DND-41 (cell line): Measurements from ENCODE around the gene EMC7.

Experiments used
- ATAC-seq: fragments of 200-7000 bp; cut with Tn5 transposase; 3 replicates; pipeline ENCODE4 v1.9.1; 2021; ENCODE audit warnings: low read depth; ENCODE audit not compliant: insufficient read depth
- DNase-seq: peaks from one replicate; pipeline ENCODE4 v3.0.0-alpha.2; 2020
- H2AFZ ChIP-seq: 2 replicates; pipeline ENCODE4 v1.6.0; 2012; ENCODE audit warnings: low read depth, low read length
- H3K27ac ChIP-seq: 2 replicates; pipeline ENCODE4 v1.5.1; 2012; ENCODE audit warnings: low read length, inconsistent platforms
- H3K27me3 ChIP-seq: fragments of 200-600 bp; sonication (generic); 2 replicates; pipeline ENCODE4 v1.6.0; 2012; ENCODE audit warnings: low read length, mild to moderate bottlenecking, inconsistent platforms; ENCODE audit not compliant: insufficient read depth, poor library complexity
- H3K36me3 ChIP-seq: 2 replicates; pipeline ENCODE4 v1.5.1; 2012; ENCODE audit warnings: low read length, inconsistent platforms; ENCODE audit not compliant: insufficient read depth
- H3K4me1 ChIP-seq: 2 replicates; pipeline ENCODE4 v1.5.1; 2012; ENCODE audit warnings: mild to moderate bottlenecking, low read length; ENCODE audit not compliant: insufficient read depth
- H3K4me2 ChIP-seq: 2 replicates; pipeline ENCODE4 v1.6.0; 2012; ENCODE audit warnings: mild to moderate bottlenecking, moderate library complexity, low read length, inconsistent platforms; ENCODE audit not compliant: insufficient read depth
- H3K4me3 ChIP-seq, 2 experiments: fragments of 200-600 bp in 1 of 2; shearing (Covaris generic) in 1 of 2; 2 replicates each; pipeline ENCODE4 v1.5.1; 2012 to 2016; ENCODE audit warnings: inconsistent platforms in 2 of 2, low read length in 2 of 2, mild to moderate bottlenecking in 2 of 2, low read depth in 1 of 2, moderate library complexity in 1 of 2
- H3K79me2 ChIP-seq: 2 replicates; pipeline ENCODE4 v1.6.0; 2012; ENCODE audit warnings: low read length, inconsistent platforms; ENCODE audit not compliant: insufficient read depth
- H3K9ac ChIP-seq: 2 replicates; pipeline ENCODE4 v1.6.0; 2012; ENCODE audit warnings: low read depth, mild to moderate bottlenecking, inconsistent platforms, low read length, moderate library complexity
- H3K9me3 ChIP-seq: 2 replicates; pipeline ENCODE4 v1.5.1; 2012; ENCODE audit warnings: low read length, moderate library complexity, mild to moderate bottlenecking, inconsistent platforms; ENCODE audit not compliant: insufficient read depth, severe bottlenecking
- H4K20me1 ChIP-seq: 2 replicates; pipeline ENCODE4 v1.6.0; 2012; ENCODE audit warnings: low read length; ENCODE audit not compliant: insufficient read depth
- EZH2 ChIP-seq: IDR thresholded peaks from 3 replicates; pipeline ENCODE4 v1.6.1; 2012; ENCODE audit warnings: borderline replicate concordance, low read depth, mild to moderate bottlenecking, moderate library complexity, low read length, inconsistent platforms; ENCODE audit not compliant: severe bottlenecking
- TF ChIP-seq, protein P1 (sequence below): IDR thresholded peaks from 2 replicates; pipeline ENCODE4 v1.5.1; 2012; ENCODE audit warnings: borderline replicate concordance, low read length, moderate library complexity, mild to moderate bottlenecking; ENCODE audit not compliant: poor library complexity, severe bottlenecking; ENCODE audit errors: extremely low read depth

Gene EMC7

DNA sequence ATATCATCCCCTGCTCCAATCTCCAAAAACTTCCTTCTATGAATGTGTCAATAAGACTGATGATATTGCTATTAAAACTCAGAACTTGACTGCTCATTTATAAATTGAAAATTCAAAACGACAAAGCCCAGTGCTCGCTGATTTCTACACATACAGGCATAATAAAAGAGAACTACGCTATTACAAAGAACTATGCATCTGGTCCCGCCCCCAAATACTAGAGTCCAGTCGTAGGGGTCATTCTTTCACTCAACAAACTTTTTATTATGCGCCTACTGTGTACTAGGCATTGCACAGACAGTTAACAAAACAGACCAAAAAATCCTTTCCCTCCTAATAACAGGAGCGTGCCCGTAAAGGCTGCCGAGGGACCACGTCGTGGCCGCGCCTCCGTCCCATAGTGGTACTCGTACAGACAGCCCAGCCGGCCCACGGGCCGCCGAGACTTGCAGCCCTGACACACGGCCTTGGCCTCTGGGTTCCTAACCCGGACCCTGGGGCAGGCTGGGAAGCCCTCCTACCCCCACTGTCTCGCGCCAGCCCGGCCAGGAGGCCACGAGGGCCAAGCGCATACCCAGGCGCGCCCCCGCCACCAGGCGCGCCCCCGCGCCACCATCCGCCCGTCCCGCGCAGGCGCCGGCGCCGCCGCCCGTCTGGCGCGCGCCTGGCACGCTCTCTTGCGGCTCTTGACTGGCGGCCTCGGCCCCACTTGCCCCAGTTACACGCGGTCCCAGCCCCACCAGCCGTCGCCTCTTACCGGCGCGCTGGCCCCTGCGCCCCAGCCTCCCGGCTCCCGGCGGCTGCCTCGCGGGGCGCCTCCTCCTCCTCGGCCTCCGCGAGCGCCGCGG lies 63.4 kb downstream of the EMC7 start:
- DNase-seq (peak; percentile 73), ATAC-seq (peak; percentile 79)
- Histone ChIP-seq H3K4me2 (peak overlapping the region; percentile 69), H3K9me3 (no peaks in the 10 kb centered on the region), H4K20me1 (no peaks in the 10 kb centered on the region), H3K36me3 (no peaks in the 10 kb centered on the region), H2AFZ (peak overlapping the region; percentile 97), H3K27me3 (no peaks in the 10 kb centered on the region), H3K79me2 (no peaks in the 10 kb centered on the region), H3K9ac (peak overlapping the region; percentile 74), H3K4me1 (peaks cover 21% of the 10 kb centered on the region), H3K4me3 (peak overlapping the region; percentile 59 to 88; a peak in 3 of 4 replicates), H3K27ac (peak overlapping the region; percentile 87)
- TF ChIP-seq, protein P1, sequence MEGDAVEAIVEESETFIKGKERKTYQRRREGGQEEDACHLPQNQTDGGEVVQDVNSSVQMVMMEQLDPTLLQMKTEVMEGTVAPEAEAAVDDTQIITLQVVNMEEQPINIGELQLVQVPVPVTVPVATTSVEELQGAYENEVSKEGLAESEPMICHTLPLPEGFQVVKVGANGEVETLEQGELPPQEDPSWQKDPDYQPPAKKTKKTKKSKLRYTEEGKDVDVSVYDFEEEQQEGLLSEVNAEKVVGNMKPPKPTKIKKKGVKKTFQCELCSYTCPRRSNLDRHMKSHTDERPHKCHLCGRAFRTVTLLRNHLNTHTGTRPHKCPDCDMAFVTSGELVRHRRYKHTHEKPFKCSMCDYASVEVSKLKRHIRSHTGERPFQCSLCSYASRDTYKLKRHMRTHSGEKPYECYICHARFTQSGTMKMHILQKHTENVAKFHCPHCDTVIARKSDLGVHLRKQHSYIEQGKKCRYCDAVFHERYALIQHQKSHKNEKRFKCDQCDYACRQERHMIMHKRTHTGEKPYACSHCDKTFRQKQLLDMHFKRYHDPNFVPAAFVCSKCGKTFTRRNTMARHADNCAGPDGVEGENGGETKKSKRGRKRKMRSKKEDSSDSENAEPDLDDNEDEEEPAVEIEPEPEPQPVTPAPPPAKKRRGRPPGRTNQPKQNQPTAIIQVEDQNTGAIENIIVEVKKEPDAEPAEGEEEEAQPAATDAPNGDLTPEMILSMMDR = no peak
- TF ChIP-seq EZH2 = no peak
